ENCODE measurements around the gene TMEM131L. TPM values are rescaled to one million over a fixed set of nuclear protein-coding genes. Genes with fewer than 3 reads are reported as not detected.

TMEM131L gene
- polyA plus RNA-seq, 3 donors, result 11.2 to 58.3 (median 26.0) TPM

DNA sequence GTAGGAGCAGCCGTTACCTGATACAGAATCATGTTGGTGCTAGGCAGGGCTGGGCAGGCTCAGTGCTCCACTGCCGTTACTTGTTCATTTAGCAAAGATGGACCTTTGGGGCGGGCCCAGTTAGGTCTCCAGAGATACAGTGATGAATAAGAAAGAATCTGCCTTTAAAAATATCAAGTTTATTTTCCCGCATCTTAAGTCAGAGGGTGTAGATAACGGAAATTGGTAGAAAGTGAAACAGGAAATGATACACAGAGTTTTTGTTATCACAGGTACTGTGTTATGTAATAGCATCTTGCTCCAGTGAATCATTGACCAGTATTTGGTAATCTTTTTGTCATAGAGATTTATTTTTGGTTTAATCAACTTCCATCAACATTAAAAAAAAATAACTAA, 5.5 kb downstream of the TMEM131L start:
- H3K36me3 ChIP-seq (replicated peaks in 1 of 2; ENCODE audit: control insufficient read depth in 1 of 2, insufficient read depth in 2 of 2, low read length in 2 of 2), result peaks cover 40 to 54% of the 10 kb centered on the region in 2 donors
- DNase-seq, result peak in 1 of 3 donors; percentile 43
- H3K4me2 ChIP-seq (replicated peaks; ENCODE audit: extremely low read depth, low read length, poor library complexity, severe bottlenecking), result peak overlapping the region; percentile 9
- no peak for TF ChIP-seq CTCF (IDR thresholded peaks at IDR 0.05)
- no peaks in the 10 kb centered on the region for H3K27me3 ChIP-seq (ENCODE audit: control insufficient read depth in 2 of 2, insufficient read depth in 2 of 2, low read length in 2 of 2)
- peaks cover 100% of the 10 kb centered on the region for H4K20me1 ChIP-seq (ENCODE audit: insufficient read depth, low read length)
- Mint-ChIP-seq H3K4me3 (no peak overlapping the region), H3K9me3 (peaks cover 0 to 2% (median 1%) of the 10 kb centered on the region in 7 donors), H3K36me3 (peaks cover 56 to 61% of the 10 kb centered on the region in 2 donors), H3K27me3 (ENCODE audit: low read depth in 3 of 3) (no peaks in the 10 kb centered on the region), H3K27ac (peak overlapping the region; percentile 52 to 81 (median 75)), H3K4me1 (peaks cover 62% of the 10 kb centered on the region)
- no peaks in the 10 kb centered on the region for H3K9me3 ChIP-seq (replicated peaks in 1 of 2; ENCODE audit: control insufficient read depth in 1 of 2, insufficient read depth in 1 of 2, low read length in 2 of 2)
- intact Hi-C loops (cut with micrococcal nuclease), result no loop called here
- H2AFZ ChIP-seq (ENCODE audit: insufficient read depth, low read depth, low read length, poor library complexity, severe bottlenecking), result no peak overlapping the region
- peaks cover 45 to 65% of the 10 kb centered on the region in 2 donors for H3K4me1 ChIP-seq (ENCODE audit: control insufficient read depth in 1 of 2, insufficient read depth in 2 of 2, low read length in 2 of 2)
- H3K9ac ChIP-seq (ENCODE audit: insufficient read depth, low read length, poor library complexity, severe bottlenecking), result no peak overlapping the region
- WGBS (ENCODE audit: insufficient coverage), result 100% methylated on average over 1 of the region's 5 CpGs
- peak overlapping the region in 1 of 3 experiments; percentile 12 for H3K4me3 ChIP-seq (replicated peaks in 1 of 3; ENCODE audit: low read depth in 2 of 3, low read length in 3 of 3)
- peak overlapping the region in 1 of 2 donors; percentile 49 for H3K27ac ChIP-seq (ENCODE audit: low read depth in 1 of 2, low read length in 2 of 2)
- peaks cover 100% of the 10 kb centered on the region for H3K79me2 ChIP-seq (ENCODE audit: insufficient read depth, low read length)

DNA sequence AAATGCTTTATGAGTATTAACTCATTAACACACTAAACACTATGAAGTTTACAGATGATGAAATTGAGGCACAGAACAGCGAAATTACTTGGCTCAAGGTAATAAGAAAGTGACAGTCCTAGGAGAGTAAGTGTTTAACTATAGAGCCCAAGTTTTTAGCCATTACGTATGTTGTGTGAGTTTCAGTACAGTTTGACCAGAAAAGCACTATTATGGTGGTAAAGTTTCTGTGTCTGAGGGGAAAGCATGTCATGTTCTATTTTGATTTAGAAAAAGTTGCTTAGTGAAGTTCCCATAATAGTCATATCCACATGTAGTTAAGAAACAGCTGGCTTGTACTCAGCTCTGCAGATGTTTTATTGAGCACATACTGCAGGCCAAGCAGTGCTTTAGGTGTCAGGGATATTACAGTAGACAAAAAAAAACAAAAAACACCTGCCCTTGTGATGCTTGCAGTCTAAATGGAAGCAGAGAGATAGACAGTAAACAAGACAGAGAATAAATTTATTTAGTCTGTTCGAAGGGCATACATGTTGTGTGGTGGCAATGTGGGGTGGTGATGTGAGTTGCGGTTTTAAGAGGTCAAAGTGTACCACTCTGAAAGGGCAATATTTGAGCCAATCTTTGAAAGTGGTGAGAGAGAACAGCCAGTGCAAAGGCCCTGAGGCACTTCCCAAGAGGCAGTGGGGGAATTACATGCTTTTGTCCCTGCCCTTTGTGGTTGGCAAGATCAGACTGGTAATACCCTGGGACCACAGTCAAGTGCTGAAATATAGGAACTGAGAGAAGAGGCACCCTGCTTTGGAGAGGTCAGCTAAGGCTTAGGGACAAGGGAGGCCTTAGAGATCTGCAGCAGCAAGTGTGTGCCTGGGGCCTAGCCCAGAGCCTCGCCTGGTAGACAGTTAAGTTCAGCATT, 6.2 kb downstream of the TMEM131L start:
- Histone ChIP-seq H3K4me2 (replicated peaks; ENCODE audit: extremely low read depth, low read length, poor library complexity, severe bottlenecking) (peak overlapping the region; percentile 9), H3K4me3 (replicated peaks in 1 of 3; ENCODE audit: low read depth in 2 of 3, low read length in 3 of 3) (peak overlapping the region in 1 of 3 experiments; percentile 12), H3K4me1 (ENCODE audit: control insufficient read depth in 1 of 2, insufficient read depth in 2 of 2, low read length in 2 of 2) (peaks cover 45 to 62% of the 10 kb centered on the region in 2 donors), H3K27ac (ENCODE audit: low read depth in 1 of 2, low read length in 2 of 2) (peak overlapping the region in 1 of 2 donors; percentile 13), H3K36me3 (replicated peaks in 1 of 2; ENCODE audit: control insufficient read depth in 1 of 2, insufficient read depth in 2 of 2, low read length in 2 of 2) (peaks cover 40 to 60% of the 10 kb centered on the region in 2 donors), H2AFZ (ENCODE audit: insufficient read depth, low read depth, low read length, poor library complexity, severe bottlenecking) (no peak overlapping the region), H4K20me1 (ENCODE audit: insufficient read depth, low read length) (peaks cover 100% of the 10 kb centered on the region), H3K79me2 (ENCODE audit: insufficient read depth, low read length) (peaks cover 100% of the 10 kb centered on the region), H3K27me3 (ENCODE audit: control insufficient read depth in 2 of 2, insufficient read depth in 2 of 2, low read length in 2 of 2) (no peaks in the 10 kb centered on the region), H3K9me3 (replicated peaks in 1 of 2; ENCODE audit: control insufficient read depth in 1 of 2, insufficient read depth in 1 of 2, low read length in 2 of 2) (no peaks in the 10 kb centered on the region), H3K9ac (ENCODE audit: insufficient read depth, low read length, poor library complexity, severe bottlenecking) (no peak overlapping the region)
- Mint-ChIP-seq H3K36me3 (peaks cover 60 to 67% of the 10 kb centered on the region in 2 donors), H3K27me3 (ENCODE audit: low read depth in 3 of 3) (no peaks in the 10 kb centered on the region), H3K4me3 (no peak overlapping the region), H3K27ac (peak overlapping the region; percentile 55 to 81 (median 75)), H3K4me1 (peaks cover 64% of the 10 kb centered on the region), H3K9me3 (peaks cover 0 to 2% (median 0%) of the 10 kb centered on the region in 7 donors)
- intact Hi-C loops (cut with micrococcal nuclease), result no loop called here
- no peak for TF ChIP-seq CTCF (IDR thresholded peaks at IDR 0.05)
- 92% methylated on average over 4 of the region's 5 CpGs for WGBS (ENCODE audit: insufficient coverage)
- peak in 1 of 3 donors; percentile 61 for DNase-seq

All from CD14-positive monocyte (primary cell).